HepG2 (cell line): ENCODE results near the gene STOML2. TPM values are rescaled to one million over a fixed set of nuclear protein-coding genes. Genes with fewer than 3 reads are reported as not detected.

ENCODE experiments used
- ATAC-seq: fragments of 200-7000 bp; cut with Tn5 transposase; 3 replicates; pipeline ENCODE4 v1.9.1; 2020; ENCODE audit warnings: mild to moderate bottlenecking, moderate library complexity
- BruUV-seq: library from RNA; stranded (reverse); fragments of 400-500 nt; replicated peaks from 2 replicates; lab custom pipeline; 2021; lab: Mats Ljungman, UMichigan
- CTCF ChIA-PET: fragments of 300-600 bp; formaldehyde crosslinking; extraction: SDS; loops from one replicate; lab custom pipeline; 2021; ENCODE audit warnings: low total read pairs, inconsistent platforms, low intra/inter-chr PET ratio; lab: Yijun Ruan, JAX
- POLR2A ChIA-PET: fragments of 350-600 bp; sonication (Branson Sonifier 250); formaldehyde crosslinking; loops from one replicate; lab custom pipeline; 2020; ENCODE audit warnings: antibody characterized with exemption, inconsistent platforms; lab: Yijun Ruan, JAX
- DNase-seq: peaks from one replicate; pipeline ENCODE4 v3.0.0-alpha.2; 2015; ENCODE audit warnings: low spot score
- FAIRE-seq: peaks from 3 replicates; lab custom pipeline; 2011; peaks lifted over from hg19 to GRCh38; lab: Jason Lieb, UNC
- H2AFZ ChIP-seq: one replicate; pipeline ENCODE4 v1.6.1; 2011; ENCODE audit warnings: low read length, inconsistent platforms
- H3K27ac ChIP-seq: fragments of 300-600 bp; 3 replicates; pipeline ENCODE4 v1.8.0; 2011; ENCODE audit warnings: mixed run types, mild to moderate bottlenecking, mixed read lengths, low read length, inconsistent platforms; ENCODE audit not compliant: insufficient read depth; ENCODE audit errors: extremely low read length
- H3K27me3 ChIP-seq, 2 experiments: fragments of 200-600 bp in 1 of 2; 2 replicates in 1 of 2; 3 replicates in 1 of 2; pipeline versions ENCODE4 v1.6.0 to v1.8.0; 2011; ENCODE audit warnings: low read length in 2 of 2, mild to moderate bottlenecking in 2 of 2, moderate library complexity in 2 of 2, inconsistent platforms in 1 of 2; ENCODE audit not compliant: insufficient read depth in 2 of 2, control insufficient read depth in 1 of 2
- H3K36me3 ChIP-seq, 2 experiments: fragments of 200-600 bp in 1 of 2; replicated peaks in 1 of 2; 2 replicates in 1 of 2; 3 replicates in 1 of 2; pipeline versions ENCODE4 v1.5.1 to v1.8.0; 2011; ENCODE audit warnings: low read length in 2 of 2, inconsistent platforms in 1 of 2; ENCODE audit not compliant: insufficient read depth in 2 of 2, control insufficient read depth in 1 of 2
- H3K4me1 ChIP-seq: 2 replicates; pipeline ENCODE4 v1.5.1; 2012; ENCODE audit warnings: low read length, inconsistent platforms; ENCODE audit not compliant: insufficient read depth
- H3K4me2 ChIP-seq: 2 replicates; pipeline ENCODE4 v1.6.0; 2011; ENCODE audit warnings: low read depth, low read length, inconsistent platforms
- H3K4me3 ChIP-seq, 3 experiments: fragments of 200-600 bp in 1 of 3; sonication (generic), shearing (Covaris generic) in 1 of 3; replicated peaks in 1 of 3; 2 replicates each; pipeline ENCODE4 v1.5.1; 2011 to 2016; ENCODE audit warnings: low read length in 3 of 3, inconsistent platforms in 2 of 3, low read depth in 2 of 3, mild to moderate bottlenecking in 2 of 3, control low read depth in 1 of 3, mixed read lengths in 1 of 3; ENCODE audit not compliant: insufficient read depth in 1 of 3
- H3K79me2 ChIP-seq: one replicate; pipeline ENCODE4 v1.6.1; 2011; ENCODE audit warnings: low read length, inconsistent platforms; ENCODE audit not compliant: insufficient read depth
- H3K9ac ChIP-seq: 2 replicates; pipeline ENCODE4 v1.6.0; 2011; ENCODE audit warnings: mild to moderate bottlenecking, low read depth, low read length, inconsistent platforms; ENCODE audit not compliant: insufficient read depth
- H3K9me3 ChIP-seq: 2 replicates; pipeline ENCODE4 v1.5.1; 2012; ENCODE audit warnings: mild to moderate bottlenecking, low read length
- H4K20me1 ChIP-seq: 2 replicates; pipeline ENCODE4 v1.6.0; 2011; ENCODE audit warnings: inconsistent platforms, mild to moderate bottlenecking, low read length, moderate library complexity; ENCODE audit not compliant: insufficient read depth
- JARID2 ChIP-seq: sonication (generic); formaldehyde crosslinking; IDR thresholded peaks from 2 replicates; pipeline ENCODE4 v1.8.1; 2023; ENCODE audit warnings: missing genetic modification reagents, inconsistent platforms; ENCODE audit not compliant: insufficient replicate concordance
- RFXANK ChIP-seq: IDR thresholded peaks from 2 replicates; pipeline ENCODE4 v1.6.1; 2016
- ZNF101 ChIP-seq: sonication (generic); formaldehyde crosslinking; IDR thresholded peaks from 2 replicates; pipeline ENCODE4 v1.4.0; 2020; ENCODE audit warnings: mild to moderate bottlenecking, low read depth, missing genetic modification reagents, borderline replicate concordance
- WGBS: methylation state at CpG from one replicate; pipeline ENCODE4 v1.1.6; 2017; ENCODE audit warnings: low lambda C conversion rate; 5-methylcytosine and 5-hydroxymethylcytosine counted together
- in situ Hi-C: cut with HindIII; loops from 2 replicates; pipeline ENCODE4 v1.10.0; 2017; ENCODE audit warnings: low pct_unique_long_range_greater_than_20kb; ENCODE audit not compliant: extremely low pct_ligation_motif_present
- intact Hi-C: fragments of 100-400 bp; cut with micrococcal nuclease; formaldehyde crosslinking; loops from one replicate; pipeline ENCODE4 v1.10.0; 2022; ENCODE audit not compliant: unreplicated experiment
- polyA plus RNA-seq, 8 experiments: library from polyadenylated mRNA; depleted of rRNA in 3 of 8; stranded (reverse) in 7 of 8; unstranded in 1 of 8; fragments of >200 nt; fragmentation: Illumina TruSeq in 4 of 8; extraction: Trizol in 4 of 8; gene quantifications; 2 replicates each; pipeline versions ENCODE4 v1.2.1 to v1.2.3, GENCODE V29; 2011 to 2016; ENCODE audit warnings: low read depth in 4 of 8, missing spikeins in 1 of 8, mixed read lengths in 1 of 8; ENCODE audit not compliant: insufficient read depth in 1 of 8
- total RNA-seq, 5 experiments: library from RNA; depleted of rRNA; stranded (reverse); fragments of >200 nt; fragmentation: Illumina TruSeq; extraction: Trizol; gene quantifications; 2 replicates each; pipeline ENCODE4 v1.2.3, GENCODE V29; 2016; ENCODE audit warnings: low read depth in 1 of 5
- TF ChIP-seq, protein P1 (sequence below): IDR thresholded peaks from 2 replicates; pipeline ENCODE4 v1.6.1; 2016; ENCODE audit warnings: missing biosample characterization, missing genetic modification reagents, low read depth

STOML2 gene
- total and polyA plus RNA-seq, 2 of the 13 experiments (the other 11 are each of a cell fraction or from before 2014, with no cell fraction given), result 245 to 250 TPM

- Histone ChIP-seq H3K4me2 (no peak overlapping the region), H2AFZ (no peak overlapping the region), H3K9me3 (no peaks in the 10 kb centered on the region), H3K4me1 (peaks cover 36% of the 10 kb centered on the region), H4K20me1 (no peaks in the 10 kb centered on the region), H3K4me3 (no peak overlapping the region), H3K79me2 (peaks cover 13% of the 10 kb centered on the region), H3K36me3 (peaks cover 7 to 30% of the 10 kb centered on the region in 2 experiments; a peak in 4 of 5 replicates), H3K9ac (no peak overlapping the region), H3K27me3 (no peaks in the 10 kb centered on the region; a peak in 1 of 5 replicates), H3K27ac (no peak overlapping the region)
- DNase-seq (no peak), FAIRE-seq (no peak), ATAC-seq (no peak)
- WGBS, result 94% methylated on average over 3 of the region's 3 CpGs
- BruUV-seq, result no TSS peak
- ChIA-PET CTCF (interaction anchor here (2.6 to 4.2 kb wide), 2 partner anchors 26 to 198 kb away, joined by 9 to 19 read pairs; partner anchors contain the start of gene VCP), POLR2A (interaction anchor here (1.0 to 3.1 kb wide), 4 partner anchors 14 to 26 kb away, joined by 4 to 14 read pairs (median 10); partner anchors contain the start of genes ATOSB, FANCG and VCP)
- in situ Hi-C loops, result no loop called here
- intact Hi-C loops, result no loop called here
- TF ChIP-seq ZNF101 (CRISPR knock-in tag), result no peak
- TF ChIP-seq, protein P1, sequence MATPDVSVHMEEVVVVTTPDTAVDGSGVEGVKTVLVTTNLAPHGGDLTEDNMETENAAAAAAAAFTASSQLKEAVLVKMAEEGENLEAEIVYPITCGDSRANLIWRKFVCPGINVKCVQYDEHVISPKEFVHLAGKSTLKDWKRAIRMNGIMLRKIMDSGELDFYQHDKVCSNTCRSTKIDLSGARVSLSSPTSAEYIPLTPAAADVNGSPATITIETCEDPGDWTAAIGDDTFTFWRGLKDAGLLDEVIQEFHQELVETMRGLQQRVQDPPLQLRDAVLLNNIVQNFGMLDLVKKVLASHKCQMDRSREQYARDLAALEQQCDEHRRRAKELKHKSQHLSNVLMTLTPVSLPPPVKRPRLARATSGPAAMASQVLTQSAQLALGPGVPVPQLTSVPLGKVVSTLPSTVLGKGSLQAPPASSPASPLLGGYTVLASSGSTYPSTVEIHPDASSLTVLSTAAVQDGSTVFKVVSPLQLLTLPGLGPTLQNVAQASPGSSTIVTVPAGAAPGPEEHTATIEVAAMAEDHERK (CRISPR knock-in tag), result no peak
- TF ChIP-seq RFXANK (CRISPR knock-in tag), result no peak
- TF ChIP-seq JARID2 (CRISPR knock-in tag), result no peak
These were observed 5.4 kb downstream of the STOML2 start for GRCh38 chr9:35097573-35097972.
